OCI-LY1 (cell line): Measurements from ENCODE around the gene PTPRT.

ENCODE experiments used
- H2AFZ ChIP-seq: fragments of 200-600 bp; sonication (generic), shearing (Covaris generic); 2 replicates; pipeline ENCODE4 v1.6.0; 2014; ENCODE audit warnings: antibody characterized with exemption, mild to moderate bottlenecking, low read length
- H3F3A ChIP-seq: fragments of 200-600 bp; sonication (generic), shearing (Covaris generic); 2 replicates; pipeline ENCODE4 v1.6.0; 2014; ENCODE audit warnings: mild to moderate bottlenecking, antibody characterized with exemption, low read length, moderate library complexity; ENCODE audit not compliant: insufficient read depth
- H3K27ac ChIP-seq: fragments of 200-600 bp; sonication (generic); 2 replicates; pipeline ENCODE4 v1.5.1; 2014; ENCODE audit warnings: low read length, mixed run types, mild to moderate bottlenecking, low read depth; ENCODE audit not compliant: poor library complexity, severe bottlenecking
- H3K27me3 ChIP-seq: fragments of 200-600 bp; sonication (generic); 2 replicates; pipeline ENCODE4 v1.6.0; 2014; ENCODE audit warnings: antibody characterized with exemption, mild to moderate bottlenecking, low read length, moderate library complexity; ENCODE audit not compliant: insufficient read depth
- H3K36me3 ChIP-seq: fragments of 200-600 bp; sonication (generic); 2 replicates; pipeline ENCODE4 v1.6.1; 2014; ENCODE audit warnings: mild to moderate bottlenecking, antibody characterized with exemption, low read length, moderate library complexity, mixed read lengths; ENCODE audit not compliant: insufficient read depth
- H3K4me1 ChIP-seq: fragments of 200-600 bp; sonication (generic); 2 replicates; pipeline ENCODE4 v1.5.1; 2014; ENCODE audit warnings: mild to moderate bottlenecking, low read length, moderate library complexity; ENCODE audit not compliant: insufficient read depth, severe bottlenecking
- H3K4me2 ChIP-seq: fragments of 200-600 bp; sonication (generic), shearing (Covaris generic); 2 replicates; pipeline ENCODE4 v1.6.1; 2014; ENCODE audit warnings: low read length
- H3K4me3 ChIP-seq: fragments of 200-600 bp; sonication (generic); 2 replicates; pipeline ENCODE4 v1.5.1; 2014; ENCODE audit warnings: low read length, low read depth, mild to moderate bottlenecking, mixed read lengths; ENCODE audit not compliant: poor library complexity, severe bottlenecking
- H3K79me2 ChIP-seq: fragments of 200-600 bp; shearing (Covaris generic); 2 replicates; pipeline ENCODE4 v1.6.1; 2016; ENCODE audit warnings: mixed run types, low read length, mixed read lengths; ENCODE audit not compliant: insufficient read depth
- H3K9ac ChIP-seq: fragments of 200-600 bp; sonication (generic), shearing (Covaris generic); 2 replicates; pipeline ENCODE4 v1.6.1; 2014; ENCODE audit warnings: mild to moderate bottlenecking, low read length, mixed read lengths
- H3K9me2 ChIP-seq: fragments of 200-600 bp; sonication (generic), shearing (Covaris generic); 2 replicates; pipeline ENCODE4 v1.6.1; 2014; ENCODE audit warnings: low read depth, mild to moderate bottlenecking, low read length, mixed read lengths
- H3K9me3 ChIP-seq: fragments of 200-600 bp; shearing (Covaris generic); 2 replicates; pipeline ENCODE4 v1.6.1; 2014; ENCODE audit warnings: low read length, mixed read lengths
- H4K20me1 ChIP-seq: fragments of 200-600 bp; sonication (generic), shearing (Covaris generic); 2 replicates; pipeline ENCODE4 v1.6.0; 2016; ENCODE audit warnings: mild to moderate bottlenecking, low read length; ENCODE audit not compliant: insufficient read depth
- CTCF ChIP-seq: fragments of 200-600 bp; sonication (generic), shearing (Covaris generic); IDR thresholded peaks from 2 replicates; pipeline ENCODE4 v1.5.1; 2017; ENCODE audit warnings: mild to moderate bottlenecking, antibody characterized with exemption, low read length, moderate library complexity, mixed read lengths
- EZH2 ChIP-seq: fragments of 200-600 bp; sonication (generic), shearing (Covaris generic); IDR thresholded peaks from 2 replicates; pipeline ENCODE4 v1.8.0; 2017; ENCODE audit warnings: borderline replicate concordance, mixed run types, mild to moderate bottlenecking, antibody characterized with exemption, low read length, moderate library complexity, mixed read lengths

The PTPRT gene

GRCh38 chr20:42510686-42511085, 679.0 kb downstream of the PTPRT start:
- TF ChIP-seq CTCF (no peak), EZH2 (no peak)
- Histone ChIP-seq H3F3A (no peaks in the 10 kb centered on the region), H3K27me3 (no peaks in the 10 kb centered on the region), H3K4me2 (no peak overlapping the region), H3K4me3 (no peak overlapping the region), H3K9me2 (no peaks in the 10 kb centered on the region), H3K9me3 (no peaks in the 10 kb centered on the region), H3K27ac (no peak overlapping the region), H2AFZ (no peak overlapping the region), H3K79me2 (no peaks in the 10 kb centered on the region), H3K36me3 (no peaks in the 10 kb centered on the region), H3K4me1 (no peaks in the 10 kb centered on the region), H4K20me1 (no peaks in the 10 kb centered on the region), H3K9ac (no peak overlapping the region)

- no peak for TF ChIP-seq CTCF
- no peak for TF ChIP-seq EZH2
These were observed 681.8 kb downstream of the PTPRT start for GRCh38 chr20:42507874-42508273.

GRCh38 chr20:42506397-42506796, 683.3 kb downstream of the PTPRT start:
- H3K9me2 ChIP-seq, result no peaks in the 10 kb centered on the region
- no peaks in the 10 kb centered on the region for H3K4me1 ChIP-seq
- H3K4me3 ChIP-seq, result no peak overlapping the region
- TF ChIP-seq EZH2 (no peak), CTCF (no peak)
- no peaks in the 10 kb centered on the region for H3K79me2 ChIP-seq
- H3K4me2 ChIP-seq, result no peak overlapping the region
- H3K9ac ChIP-seq, result no peak overlapping the region
- H2AFZ ChIP-seq, result no peak overlapping the region
- H3K27ac ChIP-seq, result no peak overlapping the region
- H4K20me1 ChIP-seq, result no peaks in the 10 kb centered on the region
- no peaks in the 10 kb centered on the region for H3K27me3 ChIP-seq
- H3K9me3 ChIP-seq, result no peaks in the 10 kb centered on the region
- H3K36me3 ChIP-seq, result no peaks in the 10 kb centered on the region
- H3F3A ChIP-seq, result no peaks in the 10 kb centered on the region

More at GRCh38 chr20:42507874-42508273, 681.8 kb downstream of the PTPRT start:
- Histone ChIP-seq H3K27me3 (no peaks in the 10 kb centered on the region), H3K9me2 (no peaks in the 10 kb centered on the region), H2AFZ (no peak overlapping the region), H3K36me3 (no peaks in the 10 kb centered on the region), H3K9ac (no peak overlapping the region), H3F3A (no peaks in the 10 kb centered on the region), H4K20me1 (no peaks in the 10 kb centered on the region), H3K27ac (no peak overlapping the region), H3K9me3 (no peaks in the 10 kb centered on the region), H3K79me2 (no peaks in the 10 kb centered on the region), H3K4me1 (no peaks in the 10 kb centered on the region), H3K4me3 (no peak overlapping the region), H3K4me2 (no peak overlapping the region)
